ENCODE measurements around the gene SLC50A1. TPM values are rescaled to one million over a fixed set of nuclear protein-coding genes. Genes with fewer than 3 reads are reported as not detected.
A peak's percentile ranks its signal among the peaks of the same experiment; 100 is the strongest.

SLC50A1 gene
- total RNA-seq, 1 experiment from 2014 or later = 38.4 TPM

DNA sequence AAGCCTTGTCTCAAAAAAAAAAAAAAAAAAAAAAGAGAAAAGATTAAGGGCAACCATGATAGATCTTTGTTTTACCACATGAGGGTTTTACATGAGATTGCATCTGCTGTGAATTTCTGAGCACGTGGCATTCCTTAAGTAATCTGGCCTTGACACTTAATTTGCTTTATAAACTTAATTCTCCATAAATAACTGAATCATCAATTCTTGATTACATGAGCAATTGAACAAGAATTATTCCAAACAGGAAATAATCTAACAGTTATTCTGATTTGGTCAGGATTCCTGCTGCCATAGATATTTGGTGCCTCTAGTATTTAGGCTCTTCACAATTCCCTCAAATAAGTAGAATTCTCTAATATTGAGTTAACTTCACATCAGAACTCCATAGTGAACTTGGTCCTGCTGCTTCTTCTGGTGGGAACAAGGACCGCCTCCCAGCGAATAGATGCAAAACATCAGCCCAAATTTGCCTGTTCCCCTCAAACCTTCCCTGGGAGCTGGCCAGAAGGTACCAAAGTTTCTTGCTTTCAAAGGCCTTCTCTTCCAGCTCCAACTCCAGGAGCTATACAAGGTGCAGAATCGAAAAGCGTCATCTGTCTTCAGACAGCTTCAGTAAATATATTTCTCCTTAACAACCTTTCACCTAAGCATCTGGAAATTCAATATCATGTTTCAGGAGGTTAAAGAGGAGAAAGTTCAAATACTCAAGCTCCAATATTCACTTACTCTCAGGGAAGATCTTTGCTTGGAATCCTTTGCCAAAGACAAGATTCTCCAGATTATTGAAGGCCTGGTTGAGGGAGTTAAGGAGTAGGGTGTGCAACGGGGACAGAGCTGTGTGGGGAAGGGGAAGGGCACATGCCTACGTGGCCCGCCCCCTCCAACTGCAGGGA lies 36.4 kb downstream of the SLC50A1 start:
- H3K4me1 Mint-ChIP-seq (ENCODE audit: low read depth, unreplicated experiment) = peaks cover 11% of the 10 kb centered on the region
- no TSS peak for BruUV-seq (replicated peaks)
- peak overlapping the region; percentile 98 for H3K4me3 Mint-ChIP-seq (ENCODE audit: unreplicated experiment)
- H3K27me3 Mint-ChIP-seq (ENCODE audit: insufficient read depth, unreplicated experiment) = no peaks in the 10 kb centered on the region
- Histone ChIP-seq H3K4me3 (ENCODE audit: low read depth, low read length) (peak overlapping the region; percentile 67), H3K27me3 (replicated peaks; ENCODE audit: control insufficient read depth, insufficient read depth, low read length) (no peaks in the 10 kb centered on the region), H3K9me3 (no peaks in the 10 kb centered on the region), H3K36me3 (ENCODE audit: control insufficient read depth, insufficient read depth, low read length) (no peaks in the 10 kb centered on the region), H3K4me1 (peaks cover 20% of the 10 kb centered on the region; the same call in 1 of the 2 replicates)
- intact Hi-C loops (cut with micrococcal nuclease; ENCODE audit: unreplicated experiment) = no loop called here
- POLR2A ChIA-PET = interaction anchor here (1.3 to 1.7 kb wide), 4 partner anchors 22 to 87 kb away, joined by 4 to 15 read pairs (median 7); partner anchors contain the start of gene MTX1
- H3K36me3 Mint-ChIP-seq (ENCODE audit: insufficient read depth, unreplicated experiment) = peaks cover 26% of the 10 kb centered on the region
- peak overlapping the region; percentile 91 for H3K27ac Mint-ChIP-seq (ENCODE audit: unreplicated experiment)
- H3K9me3 Mint-ChIP-seq (ENCODE audit: unreplicated experiment) = no peaks in the 10 kb centered on the region
- TF ChIP-seq CTCF (IDR thresholded peaks at IDR 0.05; ENCODE audit: insufficient read depth in 1 of 2, low read depth in 1 of 2, low read length in 1 of 2, severe bottlenecking in 1 of 2, unreplicated experiment in 1 of 2) = no peak
- DNase-seq = no peak
- CTCF ChIA-PET = interaction anchor here (0.6 to 2.1 kb wide), 18 partner anchors 8 to 121 kb away, joined by 3 to 77 read pairs (median 8); partner anchors contain the start of gene ADAM15

DNA sequence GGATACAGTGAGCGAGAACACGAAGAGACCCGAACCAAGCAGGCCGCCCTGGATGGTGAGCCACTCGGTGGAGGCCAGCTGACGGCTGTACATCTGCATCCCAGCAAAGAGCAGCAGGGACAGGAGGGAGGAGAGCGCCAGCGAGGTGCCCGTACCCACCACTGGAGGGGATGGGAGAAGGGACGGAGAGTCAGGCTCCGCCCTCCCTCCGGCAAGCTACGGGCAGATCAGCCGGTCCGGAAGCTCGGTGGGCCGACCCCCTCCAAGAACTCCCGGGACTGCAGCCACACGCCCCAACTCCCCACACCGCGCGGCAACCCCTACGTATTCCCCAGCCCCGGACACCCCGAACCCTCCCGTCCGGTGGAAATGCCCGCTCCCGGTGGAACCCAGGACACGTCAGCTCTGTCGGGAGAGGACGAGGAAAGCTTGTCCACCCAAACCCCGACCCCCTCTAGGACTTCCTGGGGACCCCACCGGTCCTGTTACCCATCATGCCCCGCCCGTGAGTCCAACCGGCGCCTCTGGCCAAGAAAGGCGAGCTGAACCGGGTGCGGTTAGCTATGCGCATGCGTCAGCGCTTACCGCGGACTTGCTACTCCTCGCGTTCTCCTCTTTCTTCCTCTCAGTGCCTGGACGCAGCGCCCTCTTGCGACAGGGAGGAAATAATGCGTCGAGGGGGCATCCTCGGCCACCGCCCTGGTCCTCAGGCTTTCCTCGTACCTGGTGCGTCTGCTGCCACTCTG lies 37.3 kb downstream of the SLC50A1 start, which contains the start of gene KRTCAP2:
TSS of gene KRTCAP2 (minus strand) at position 573 of the 746 bp plus-strand sequence. CDS start at position 493, 80 bp downstream.
- peak; percentile 94 to 96 for DNase-seq
- Mint-ChIP-seq H3K27me3 (ENCODE audit: insufficient read depth, unreplicated experiment) (no peaks in the 10 kb centered on the region), H3K4me1 (ENCODE audit: low read depth, unreplicated experiment) (peaks cover 11% of the 10 kb centered on the region), H3K36me3 (ENCODE audit: insufficient read depth, unreplicated experiment) (peaks cover 22% of the 10 kb centered on the region), H3K27ac (ENCODE audit: unreplicated experiment) (peak within 1 kb of the TSS; percentile 91), H3K4me3 (ENCODE audit: unreplicated experiment) (peak within 1 kb of the TSS; percentile 98), H3K9me3 (ENCODE audit: unreplicated experiment) (no peaks in the 10 kb centered on the region)
- H3K27me3 ChIP-seq (replicated peaks; ENCODE audit: control insufficient read depth, insufficient read depth, low read length) = no peaks in the 10 kb centered on the region
- ChIA-PET CTCF (interaction anchor here (0.6 to 2.1 kb wide), 37 partner anchors 9 to 542 kb away, joined by 3 to 77 read pairs (median 5); partner anchors contain the start of genes ADAM15, CLK2 and DPM3), POLR2A (interaction anchor here (1.0 to 1.7 kb wide), 5 partner anchors 21 to 88 kb away, joined by 4 to 15 read pairs (median 7); partner anchors contain the start of gene MTX1)
- no peaks in the 10 kb centered on the region for H3K36me3 ChIP-seq (ENCODE audit: control insufficient read depth, insufficient read depth, low read length)
- BruUV-seq (replicated peaks) = TSS peak; percentile 69
- peak within 1 kb of the TSS; percentile 67 for H3K4me3 ChIP-seq (ENCODE audit: low read depth, low read length)
- peaks cover 16% of the 10 kb centered on the region; the same call in 1 of the 2 replicates for H3K4me1 ChIP-seq
- intact Hi-C loops (cut with micrococcal nuclease; ENCODE audit: unreplicated experiment) = loop anchor here (1.0 kb wide), 1 partner anchor 123 kb away; no protein-coding TSS in a partner anchor
- peak; percentile 81 to 93 for TF ChIP-seq CTCF (IDR thresholded peaks at IDR 0.05; ENCODE audit: insufficient read depth in 1 of 2, low read depth in 1 of 2, low read length in 1 of 2, severe bottlenecking in 1 of 2, unreplicated experiment in 1 of 2)
- H3K9me3 ChIP-seq = no peaks in the 10 kb centered on the region

Data from Caco-2 (cell line).